Hematopoietic multipotent progenitor cell (in vitro differentiated cells): ENCODE measurements around the gene TMEM51. TPM values are rescaled to one million over a fixed set of nuclear protein-coding genes. Genes with fewer than 3 reads are reported as not detected.
"Not testable (repeated sequence)": the region's sequence is repeated elsewhere in the genome, so short reads cannot be mapped to it uniquely, and the experiment has no call there.

Experiments used
- DNase-seq, 3 donors: peaks; one replicate each; pipeline ENCODE4 v3.0.0-alpha.2; 2011 to 2015; ENCODE audit warnings: low read depth in 2 of 3, low spot score in 2 of 3
- total RNA-seq: library from RNA; depleted of rRNA; stranded (reverse); fragments of >200 nt; gene quantifications from one replicate; pipeline ENCODE4 v1.2.3, GENCODE V29; 2012

Gene TMEM51
- total RNA-seq, 1 donor: 0.54 TPM

- not testable (repeated sequence) for DNase-seq
Observed at GRCh38 chr1:15175324-15176094, 22.0 kb downstream of the TMEM51 start.

- no peak for DNase-seq
Observed at GRCh38 chr1:15176120-15176519, 22.6 kb downstream of the TMEM51 start.

- DNase-seq: no peak
Observed at GRCh38 chr1:15176898-15177665, 23.5 kb downstream of the TMEM51 start.

DNA sequence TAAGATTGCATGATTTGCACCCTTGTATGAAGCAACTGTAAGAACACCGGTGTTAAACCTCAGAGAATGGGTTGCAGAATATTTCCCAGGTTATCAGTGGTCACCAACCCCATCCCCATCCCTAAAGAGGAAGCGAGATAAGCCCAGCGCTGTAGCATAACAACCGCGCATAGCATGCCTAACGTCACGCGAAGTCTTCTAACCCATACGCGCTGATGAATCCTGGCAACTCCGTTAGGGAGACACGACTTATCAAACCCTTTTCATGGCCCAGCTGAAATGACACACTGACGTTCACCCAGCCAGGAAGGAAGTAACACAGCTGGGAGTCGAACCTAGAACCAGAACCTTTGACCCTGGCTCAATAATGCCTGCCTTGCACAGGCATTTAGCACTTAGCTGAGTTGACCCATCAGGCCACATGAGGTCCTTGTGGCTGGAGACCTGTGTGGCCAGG is 24.2 kb downstream of the TMEM51 start:
- peak in 2 of 3 donors; percentile 81 to 87 for DNase-seq

DNA sequence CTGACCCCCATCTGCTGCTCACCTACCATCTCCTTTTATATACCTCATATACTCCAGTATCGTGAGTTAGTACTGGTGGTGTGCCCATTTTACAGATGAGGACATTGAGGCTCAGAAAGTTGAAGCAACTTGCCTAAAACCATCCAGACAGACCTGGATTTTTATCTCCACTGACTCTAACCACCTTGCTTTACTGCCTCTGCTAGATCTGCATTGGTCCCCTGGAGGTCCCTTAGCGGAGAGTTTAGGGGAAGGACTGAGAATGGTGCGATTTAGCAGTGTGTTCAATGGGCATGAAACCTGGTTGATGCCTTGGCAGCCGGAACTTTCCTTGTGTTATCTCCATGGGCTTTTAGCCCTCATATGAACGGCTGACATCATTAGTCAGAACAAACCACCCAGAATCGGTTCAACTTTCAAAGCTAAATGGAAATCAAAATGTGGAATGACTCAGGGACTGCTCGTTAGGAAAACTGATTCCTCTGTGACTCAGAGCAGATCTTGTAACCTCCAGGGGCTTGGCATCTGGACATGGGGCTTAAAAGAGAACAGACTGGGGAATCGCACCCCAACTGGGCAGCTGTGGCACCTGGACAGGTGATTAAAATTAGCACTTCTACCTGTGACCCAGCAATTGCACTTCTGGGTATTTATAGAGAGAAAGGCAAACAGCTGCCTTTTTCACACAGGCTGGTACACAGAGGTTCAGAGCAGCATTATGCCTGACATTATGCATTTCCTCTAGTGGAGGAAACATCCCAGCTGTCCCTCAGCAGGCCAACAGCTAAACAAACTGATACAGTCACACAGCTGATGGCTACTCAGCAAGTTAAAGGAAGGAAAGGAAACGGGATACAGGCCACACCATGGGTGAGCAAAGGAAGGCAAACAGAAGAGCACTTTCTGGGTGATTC is 25.3 kb downstream of the TMEM51 start:
- no peak for DNase-seq

DNA sequence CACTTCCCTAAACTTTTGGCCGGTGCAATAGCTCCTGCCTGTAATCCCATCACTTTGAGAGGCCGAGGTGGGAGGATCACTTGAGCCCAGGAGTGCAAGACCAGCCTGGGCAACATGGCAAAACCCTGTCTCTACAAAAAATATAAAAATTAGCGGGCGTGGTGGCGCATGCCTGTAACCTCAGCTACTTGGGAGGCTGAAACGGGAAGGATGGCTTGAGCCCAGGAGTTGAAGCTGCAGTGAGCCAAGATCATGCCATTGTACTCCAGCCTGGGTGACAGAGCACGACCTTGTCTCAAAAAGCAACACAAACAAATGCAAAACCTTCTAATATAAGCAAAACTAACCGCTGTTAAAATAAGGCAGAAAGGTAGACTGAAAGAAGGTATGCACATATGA is 25.9 kb downstream of the TMEM51 start:
- DNase-seq: no peak

GRCh38 chr1:15180189-15180588 is 26.6 kb downstream of the TMEM51 start:
- no peak for DNase-seq

DNA sequence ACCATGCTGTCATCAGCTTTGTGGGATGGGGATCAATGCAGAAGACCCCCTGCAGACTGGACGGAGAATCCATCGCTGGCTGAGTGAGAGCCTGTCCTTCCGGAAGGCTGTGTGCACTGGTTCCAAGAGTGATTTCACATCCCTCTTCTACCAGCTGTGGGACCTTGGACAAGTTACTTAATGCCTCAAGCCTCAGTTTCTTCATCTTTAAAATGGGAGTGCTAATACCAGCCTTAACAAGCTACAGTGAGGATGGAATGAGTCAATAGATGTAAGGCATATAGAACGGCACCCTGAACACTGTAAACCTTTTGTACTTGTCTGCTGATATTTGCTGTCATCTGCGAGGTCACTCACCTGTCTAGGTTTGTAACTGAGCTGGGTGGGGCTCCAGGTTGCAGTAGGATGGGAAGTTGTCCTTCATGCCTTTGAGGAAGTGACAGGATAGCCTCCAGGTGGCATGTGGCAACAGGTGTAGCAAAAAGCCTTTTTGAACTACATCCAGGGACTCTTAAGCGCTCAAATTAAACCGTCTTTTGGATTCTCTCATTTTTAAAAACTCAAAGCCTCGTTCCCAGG is 27.5 kb downstream of the TMEM51 start:
- DNase-seq: no peak

DNA sequence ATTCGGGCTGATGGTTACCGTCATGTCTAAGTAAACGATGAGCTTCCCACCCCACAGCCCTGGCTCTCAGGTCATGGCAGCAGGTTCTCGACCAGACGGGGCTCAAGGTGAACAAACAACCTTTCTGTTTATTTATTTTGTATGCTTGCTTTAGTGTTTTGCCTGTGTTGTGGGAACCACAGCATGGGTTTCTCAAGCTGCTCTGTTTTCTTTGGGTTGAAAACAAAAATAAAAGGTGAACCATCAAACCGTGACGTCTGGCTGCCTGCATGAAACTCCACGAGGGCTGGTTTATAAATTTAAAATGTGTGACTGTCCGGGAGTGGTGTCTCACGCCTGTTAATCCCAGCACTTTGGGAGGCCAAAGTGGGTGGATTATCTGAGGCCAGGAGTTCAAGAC is 28.0 kb downstream of the TMEM51 start:
- DNase-seq: no peak

- DNase-seq: no peak
Observed at GRCh38 chr1:15184436-15185241, 31.1 kb downstream of the TMEM51 start.

DNA sequence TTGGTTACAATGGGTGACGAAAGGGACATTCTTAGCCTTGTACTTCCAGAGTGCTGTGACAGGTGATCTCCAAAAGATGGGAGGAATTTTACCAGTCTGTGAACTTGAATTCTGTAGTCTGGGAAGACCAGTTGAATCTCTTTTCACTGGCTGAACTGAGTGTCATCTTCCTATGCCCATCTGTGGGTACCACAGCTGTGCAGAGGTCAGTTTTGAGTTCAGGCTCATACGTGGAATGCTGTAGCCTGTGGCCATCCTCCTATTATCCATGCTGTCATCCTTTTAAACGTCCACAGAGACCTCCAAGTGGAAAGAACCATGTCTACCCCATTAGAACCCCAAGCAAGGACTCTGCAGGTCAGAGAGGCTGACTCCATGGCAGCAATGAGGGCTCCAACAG is 32.1 kb downstream of the TMEM51 start:
- no peak for DNase-seq

GRCh38 chr1:15186073-15186845 is 32.7 kb downstream of the TMEM51 start:
- DNase-seq: no peak

GRCh38 chr1:15186846-15187151 is 33.3 kb downstream of the TMEM51 start:
- DNase-seq: no peak

- peak in 1 of 3 donors; percentile 39 for DNase-seq
Observed at GRCh38 chr1:15187175-15188129, 33.9 kb downstream of the TMEM51 start.

DNA sequence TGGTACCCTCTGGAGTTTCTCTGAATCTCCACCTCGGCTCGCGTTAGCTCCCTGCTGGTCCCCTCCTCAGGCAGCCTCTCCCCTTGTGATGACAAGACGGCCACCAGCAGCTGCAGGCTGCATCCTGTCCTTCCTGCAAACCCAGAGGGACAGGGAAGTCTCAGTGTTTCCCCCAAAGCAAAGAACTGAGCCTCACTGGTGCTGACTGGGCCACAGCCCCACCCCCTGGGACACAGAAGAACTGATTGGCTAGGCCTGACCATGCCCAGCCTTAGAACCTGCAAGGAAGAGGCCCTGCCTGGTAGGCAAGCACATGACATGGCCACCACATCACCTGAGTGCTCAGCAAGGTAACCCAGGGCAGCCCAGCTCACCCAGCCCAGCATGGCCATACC is 34.6 kb downstream of the TMEM51 start:
- DNase-seq: peak in 1 of 3 donors; percentile 23

DNA sequence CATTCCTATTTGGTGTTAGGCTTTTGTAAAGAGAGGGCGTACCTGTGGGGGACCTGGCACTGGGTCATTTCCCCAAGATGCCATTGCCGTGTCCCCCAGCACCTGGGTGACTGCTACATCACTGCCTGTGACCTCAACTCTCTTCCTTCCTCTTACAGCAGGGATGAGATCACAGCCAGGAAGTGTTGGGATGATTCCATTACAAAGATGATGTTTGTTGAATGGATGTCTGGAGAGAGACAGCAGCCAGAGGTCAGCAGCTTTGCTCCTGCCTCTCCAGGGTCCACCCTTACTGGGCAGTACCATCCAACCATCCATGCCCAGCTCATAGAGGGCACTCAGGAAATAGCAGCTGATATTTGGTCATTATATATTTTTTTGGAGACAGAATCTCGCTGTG is 35.1 kb downstream of the TMEM51 start:
- no peak for DNase-seq

DNA sequence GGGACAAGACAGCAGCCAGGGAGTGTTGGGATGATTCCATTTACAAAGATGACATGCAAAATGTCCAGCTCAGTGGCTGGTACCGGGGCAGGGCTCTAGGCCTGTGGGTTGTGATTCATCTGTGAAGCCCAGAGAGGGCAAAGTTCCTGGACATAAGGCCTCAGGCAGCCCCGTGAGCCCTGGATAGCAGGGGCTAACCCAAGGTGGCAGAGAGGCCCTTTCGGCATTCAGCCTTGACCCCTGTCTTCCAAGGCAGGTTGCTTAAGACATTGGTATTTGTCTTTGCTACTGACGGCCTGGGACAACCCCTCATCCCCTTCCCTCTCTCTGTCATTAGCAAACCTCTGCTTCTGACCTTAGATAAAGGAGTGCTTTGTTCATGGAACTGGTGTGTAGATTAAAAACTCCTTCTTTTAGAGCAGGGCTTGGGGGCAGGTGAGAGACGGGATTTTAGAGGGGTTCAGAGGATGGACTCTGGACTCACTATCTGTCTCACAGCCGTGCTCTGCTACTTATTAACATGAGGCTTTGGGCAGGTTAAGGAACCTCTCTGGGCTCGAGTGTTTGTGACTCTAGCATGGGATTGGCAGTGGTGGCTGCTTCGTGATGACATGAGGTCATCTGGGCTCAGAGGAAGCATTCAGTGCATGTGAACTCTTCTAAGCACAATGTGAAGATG is 36.3 kb downstream of the TMEM51 start:
- DNase-seq: no peak
